K562 (cell line): Measurements from ENCODE around the gene SPEG. TPM values are rescaled to one million over a fixed set of nuclear protein-coding genes. Genes with fewer than 3 reads are reported as not detected.
A peak's percentile ranks its signal among the peaks of the same experiment; 100 is the strongest.

Experiments
- ATAC-seq: fragments of 200-7000 bp; cut with Tn5 transposase; 3 replicates; pipeline ENCODE4 v1.9.1; 2020; ENCODE audit warnings: moderate library complexity
- BruUV-seq: library from RNA; stranded (reverse); fragments of 400-500 nt; replicated peaks from 2 replicates; lab custom pipeline; 2021; lab: Mats Ljungman, UMichigan
- CTCF ChIA-PET: fragments of 300-600 bp; formaldehyde crosslinking; extraction: SDS; loops from one replicate; lab custom pipeline; 2021; ENCODE audit warnings: low intra/inter-chr PET ratio; lab: Yijun Ruan, JAX
- POLR2A ChIA-PET: fragments of 300-600, 350-650 bp; sonication (Branson Sonifier 250); formaldehyde crosslinking; extraction: SDS; loops from one replicate; lab custom pipeline; 2021; ENCODE audit warnings: antibody characterized with exemption, inconsistent platforms; lab: Yijun Ruan, JAX
- DNase-seq, 4 experiments: peaks; one replicate each; pipeline versions ENCODE4 v3.0.0 to v3.0.0-alpha.2; 2011 to 2018; ENCODE audit warnings: low spot score in 3 of 4, mixed read lengths in 3 of 4; ENCODE audit errors: extremely low read depth in 1 of 4
- FAIRE-seq: peaks from 2 replicates; lab custom pipeline; 2011; peaks lifted over from hg19 to GRCh38; lab: Jason Lieb, UNC
- H2AFZ ChIP-seq: 2 replicates; pipeline ENCODE4 v1.6.0; 2011; ENCODE audit warnings: low read depth, low read length, control low read depth, inconsistent platforms
- H3K27ac ChIP-seq: fragments of 200-600 bp; 3 replicates; pipeline ENCODE4 v1.8.0; 2011; ENCODE audit warnings: low read depth, mild to moderate bottlenecking, control low read depth, inconsistent platforms, low read length, moderate library complexity, mixed read lengths; ENCODE audit errors: extremely low read depth
- H3K27me3 ChIP-seq, 2 experiments: fragments of 300-600 bp in 1 of 2; 2 replicates in 1 of 2; 3 replicates in 1 of 2; pipeline versions ENCODE4 v1.6.0 to v1.8.0; 2011; ENCODE audit warnings: inconsistent platforms in 2 of 2, low read length in 2 of 2, mild to moderate bottlenecking in 1 of 2, mixed read lengths in 1 of 2, moderate library complexity in 1 of 2; ENCODE audit not compliant: control insufficient read depth in 2 of 2, insufficient read depth in 2 of 2
- H3K36me3 ChIP-seq: fragments of 300-600 bp; 3 replicates; pipeline ENCODE4 v1.8.0; 2011; ENCODE audit warnings: mild to moderate bottlenecking, low read length, inconsistent platforms; ENCODE audit not compliant: control insufficient read depth, insufficient read depth
- H3K4me1 ChIP-seq, 2 experiments: fragments of 200-600 bp in 1 of 2; replicated peaks in 1 of 2; 2 replicates in 1 of 2; 3 replicates in 1 of 2; pipeline versions ENCODE4 v1.5.1 to v1.8.0; 2011; ENCODE audit warnings: inconsistent platforms in 2 of 2, low read length in 2 of 2, mild to moderate bottlenecking in 1 of 2, mixed read lengths in 1 of 2, moderate library complexity in 1 of 2; ENCODE audit not compliant: control insufficient read depth in 2 of 2, insufficient read depth in 2 of 2
- H3K4me2 ChIP-seq: 2 replicates; pipeline ENCODE4 v1.6.1; 2011; ENCODE audit warnings: low read length, control low read depth, inconsistent platforms, mixed read lengths; ENCODE audit not compliant: insufficient read depth
- H3K4me3 ChIP-seq: fragments of 200-600 bp; sonication (generic), shearing (Covaris generic); 2 replicates; pipeline ENCODE4 v1.5.1; 2016; ENCODE audit warnings: control low read depth, inconsistent platforms
- H3K79me2 ChIP-seq: fragments of 200-600 bp; 3 replicates; pipeline ENCODE4 v1.8.0; 2011; ENCODE audit warnings: low read length, inconsistent platforms; ENCODE audit not compliant: control insufficient read depth, insufficient read depth
- H3K9ac ChIP-seq, 2 experiments: 2 replicates each; pipeline versions ENCODE4 v1.6.0 to v1.6.1; 2011; ENCODE audit warnings: low read depth in 2 of 2, low read length in 2 of 2, control low read depth in 1 of 2, inconsistent platforms in 1 of 2, mild to moderate bottlenecking in 1 of 2, mixed read lengths in 1 of 2; ENCODE audit not compliant: insufficient read depth in 1 of 2
- H3K9me1 ChIP-seq: one replicate; pipeline ENCODE4 v1.6.0; 2011; ENCODE audit warnings: inconsistent platforms, mild to moderate bottlenecking, low read length, moderate library complexity; ENCODE audit not compliant: control insufficient read depth, insufficient read depth
- H3K9me3 ChIP-seq: replicated peaks from 2 replicates; pipeline ENCODE4 v1.5.1; 2011; ENCODE audit warnings: low read depth, low read length, inconsistent platforms; ENCODE audit not compliant: control insufficient read depth, insufficient read depth
- H4K20me1 ChIP-seq: replicated peaks from 2 replicates; pipeline ENCODE4 v1.6.1; 2011; ENCODE audit warnings: low read length, inconsistent platforms, mixed read lengths; ENCODE audit not compliant: control insufficient read depth, insufficient read depth
- NFIC ChIP-seq: fragments of 450-650 bp; IDR thresholded peaks from 2 replicates; pipeline ENCODE4 v1.6.1; 2017; ENCODE audit warnings: mild to moderate bottlenecking, inconsistent platforms
- NFIX ChIP-seq: fragments of 250-450 bp; sonication (Bioruptor Pico); IDR thresholded peaks from 2 replicates; pipeline ENCODE4 v1.4.0; 2020; ENCODE audit warnings: low read depth, mild to moderate bottlenecking, moderate library complexity
- ZNF121 ChIP-seq: sonication (generic); formaldehyde crosslinking; conservative IDR thresholded peaks from 2 replicates; pipeline ENCODE4 v1.8.0; 2022; ENCODE audit warnings: missing genetic modification reagents
- WGBS: fragments of 100-300 bp; shearing (Covaris generic); methylation state at CpG from one replicate; pipeline ENCODE4 v1.1.6; 2016; ENCODE audit warnings: low coverage, mixed read lengths; ENCODE audit not compliant: insufficient coverage; ENCODE audit errors: missing lambda C conversion rate; 5-methylcytosine and 5-hydroxymethylcytosine counted together
- in situ Hi-C: fragments of 300-500 bp; cut with MboI; formaldehyde crosslinking; loops from 4 replicates; pipeline ENCODE4 v1.15.0; 2018; ENCODE audit warnings: inconsistent platforms, mixed read lengths
- intact Hi-C: fragments of 100-400 bp; cut with micrococcal nuclease; formaldehyde crosslinking; loops from 2 replicates; pipeline ENCODE4 v1.14.2; 2022
- polyA plus RNA-seq, 8 experiments: library from polyadenylated mRNA; depleted of rRNA in 4 of 8; stranded (reverse) in 5 of 8; unstranded in 3 of 8; fragments of >200 nt; fragmentation: Nextera tagmentation in 2 of 8; fragmentation: Illumina TruSeq in 1 of 8; extraction: Ambion mirVana in 2 of 8; extraction: Trizol in 1 of 8; gene quantifications; 2 replicates each; pipeline versions ENCODE4 v1.2.1 to v1.2.3, GENCODE V29; 2011 to 2014; ENCODE audit warnings: inconsistent platforms in 1 of 8, missing spikeins in 1 of 8
- total RNA-seq, 7 experiments: library from RNA; depleted of rRNA in 6 of 7; stranded (reverse); fragments of >200 nt in 6 of 7; fragmentation: Illumina TruSeq in 2 of 7; extraction: Trizol in 2 of 7; gene quantifications; 2 replicates each; pipeline versions ENCODE4 v1.2.1 to v1.2.3, GENCODE V29; 2011 to 2021; ENCODE audit warnings: low replicate concordance in 1 of 7
- TF ChIP-seq, protein P1 (sequence below): sonication (generic); formaldehyde crosslinking; IDR thresholded peaks from 2 replicates; pipeline ENCODE4 v1.9.0; 2022; ENCODE audit warnings: mild to moderate bottlenecking, missing genetic modification reagents

The SPEG gene
- total and polyA plus RNA-seq, 9 of the 15 experiments (the other 6 are each of a cell fraction or from before 2014, with no cell fraction given), result 0.49 to 8.7 (median 3.0) TPM

DNA sequence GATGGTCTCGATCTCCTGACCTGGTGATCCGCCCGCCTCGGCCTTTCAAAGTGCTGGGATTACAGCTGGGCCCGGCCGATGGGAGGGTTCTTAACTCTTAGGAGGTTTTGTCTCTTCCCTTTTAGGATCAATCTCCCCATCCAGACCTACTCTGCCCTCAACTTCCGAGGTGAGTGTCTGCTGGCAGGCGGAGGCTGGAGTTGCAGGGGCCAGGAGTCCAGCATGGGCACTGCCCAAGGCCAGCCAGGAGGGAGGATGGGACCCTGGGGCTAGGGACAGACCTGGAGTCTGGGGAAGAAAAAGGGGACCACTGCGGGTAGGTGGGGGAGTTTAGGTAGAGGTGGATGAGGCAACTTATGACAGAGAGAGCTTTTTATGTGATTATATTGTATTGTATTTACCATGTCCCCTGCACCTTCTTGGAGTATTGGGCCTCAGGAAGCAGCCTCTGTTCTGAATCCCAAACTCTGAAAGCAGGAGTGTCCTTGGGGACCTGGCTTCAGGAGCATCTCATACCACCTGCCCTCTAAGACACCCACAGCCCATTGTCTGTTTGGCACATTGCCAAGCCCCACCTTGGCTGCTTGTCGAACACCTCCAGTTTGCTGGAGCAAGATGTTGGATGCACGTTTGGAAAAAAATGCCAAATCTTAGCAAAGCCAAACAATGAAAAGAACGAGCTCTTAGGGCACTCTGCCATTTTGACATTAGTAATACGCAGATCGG is 10.8 kb upstream of the SPEG start:
- in situ Hi-C loops, result no loop called here
- CTCF ChIA-PET, result no interaction called here

More for the DNA sequence above, 10.8 kb upstream of the SPEG start:
- Histone ChIP-seq H3K9ac (peak overlapping the region in 1 of 2 experiments; percentile 26; a peak in 2 of 4 replicates), H3K4me2 (no peak overlapping the region), H2AFZ (no peak overlapping the region), H3K27ac (no peak overlapping the region), H3K9me1 (no peaks in the 10 kb centered on the region), H3K9me3 (no peaks in the 10 kb centered on the region), H3K36me3 (no peaks in the 10 kb centered on the region), H3K4me1 (peaks cover 23 to 31% of the 10 kb centered on the region in 2 experiments), H3K27me3 (no peaks in the 10 kb centered on the region), H3K4me3 (no peak overlapping the region), H3K79me2 (no peaks in the 10 kb centered on the region), H4K20me1 (no peaks in the 10 kb centered on the region)
- TF ChIP-seq NFIC, result peak; percentile 95
- no peak for TF ChIP-seq ZNF121 (CRISPR knock-in tag)
- peak; percentile 87 for TF ChIP-seq NFIX (CRISPR knock-in tag)
- TF ChIP-seq, protein P1, sequence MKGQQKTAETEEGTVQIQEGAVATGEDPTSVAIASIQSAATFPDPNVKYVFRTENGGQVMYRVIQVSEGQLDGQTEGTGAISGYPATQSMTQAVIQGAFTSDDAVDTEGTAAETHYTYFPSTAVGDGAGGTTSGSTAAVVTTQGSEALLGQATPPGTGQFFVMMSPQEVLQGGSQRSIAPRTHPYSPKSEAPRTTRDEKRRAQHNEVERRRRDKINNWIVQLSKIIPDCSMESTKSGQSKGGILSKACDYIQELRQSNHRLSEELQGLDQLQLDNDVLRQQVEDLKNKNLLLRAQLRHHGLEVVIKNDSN, result no peak
- ATAC-seq, result no peak
- intact Hi-C loops, result no loop called here
- FAIRE-seq, result no peak
- no TSS peak for BruUV-seq
- WGBS, result 55% methylated on average over 12 of the region's 14 CpGs
- POLR2A ChIA-PET, result no interaction called here
- no peak for DNase-seq
